ENCODE measurements around the gene ILK. TPM values are rescaled to one million over a fixed set of nuclear protein-coding genes. Genes with fewer than 3 reads are reported as not detected.

The ILK gene
- total and polyA plus RNA-seq, 5 donors from 2014 or later = 62.9 to 141 (median 99.3) TPM

Other genes starting within 250 kb of the ILK start
- 43.7 TPM for gene SMPD1, start 213.3 kb upstream of the ILK start, total RNA-seq
- 10 to 100 TPM; 11.4 to 15.7 (median 13.3) TPM for gene SMPD1, start 213.3 kb upstream of the ILK start, polyA plus RNA-seq
- 95.8 TPM for gene APBB1, start 184.7 kb upstream of the ILK start, total RNA-seq
- 100 to 1,000 TPM in 3 of 4 donors, 10 to 100 TPM in 1; 89.0 to 134 (median 121) TPM for gene APBB1, start 184.7 kb upstream of the ILK start, polyA plus RNA-seq
- 1.5 TPM for gene HPX, start 162.8 kb upstream of the ILK start, total RNA-seq
- not detected for gene HPX, start 162.8 kb upstream of the ILK start, polyA plus RNA-seq
- 16.4 TPM for gene TRIM3, start 129.8 kb upstream of the ILK start, total RNA-seq
- 1 to 10 TPM in 3 of 4 donors, under 1 TPM in 1; 0.91 to 2.7 (median 1.9) TPM for gene TRIM3, start 129.8 kb upstream of the ILK start, polyA plus RNA-seq
- gene ARFIP2, start 122.4 kb upstream of the ILK start, total RNA-seq = 45.4 TPM
- 10 to 100 TPM; 33.0 to 38.3 (median 35.6) TPM for gene ARFIP2, start 122.4 kb upstream of the ILK start, polyA plus RNA-seq
- 49.8 TPM for gene TIMM10B, start 122.3 kb upstream of the ILK start, total RNA-seq
- gene TIMM10B, start 122.3 kb upstream of the ILK start, polyA plus RNA-seq = 10 to 100 TPM; 24.5 to 47.9 (median 33.4) TPM
- gene DNHD1, start 106.5 kb upstream of the ILK start, total RNA-seq = 32.7 TPM
- gene DNHD1, start 106.5 kb upstream of the ILK start, polyA plus RNA-seq = 1 to 10 TPM in 3 of 4 donors, under 1 TPM in 1; 0.65 to 1.6 (median 1.4) TPM
- 21.0 TPM for gene RRP8, start 158 bp upstream of the ILK start, total RNA-seq
- gene RRP8, start 158 bp upstream of the ILK start, polyA plus RNA-seq = 10 to 100 TPM; 22.5 to 30.9 (median 25.7) TPM
- gene TAF10, start 8.4 kb downstream of the ILK start, total RNA-seq = 125 TPM
- 100 to 1,000 TPM; 254 to 386 (median 265) TPM for gene TAF10, start 8.4 kb downstream of the ILK start, polyA plus RNA-seq
- gene TPP1, start 15.6 kb downstream of the ILK start, total RNA-seq = 100 TPM
- gene TPP1, start 15.6 kb downstream of the ILK start, polyA plus RNA-seq = 100 to 1,000 TPM; 135 to 165 (median 137) TPM
- 2.4 TPM for gene DCHS1, start 52.0 kb downstream of the ILK start, total RNA-seq
- 1 to 10 TPM in 2 of 4 donors, under 1 TPM in 2; 0.49 to 1.6 (median 1.0) TPM for gene DCHS1, start 52.0 kb downstream of the ILK start, polyA plus RNA-seq
- gene MRPL17, start 79.6 kb downstream of the ILK start, total RNA-seq = 10.0 TPM
- gene MRPL17, start 79.6 kb downstream of the ILK start, polyA plus RNA-seq = 10 to 100 TPM; 18.5 to 35.5 (median 25.1) TPM
- gene OR2AG2, start 168.2 kb downstream of the ILK start, total RNA-seq = not detected
- not detected for gene OR2AG2, start 168.2 kb downstream of the ILK start, polyA plus RNA-seq
- gene OR2AG1, start 179.2 kb downstream of the ILK start, total RNA-seq = not detected
- not detected for gene OR2AG1, start 179.2 kb downstream of the ILK start, polyA plus RNA-seq
- gene OR6A2, start 195.9 kb downstream of the ILK start, total RNA-seq = not detected
- not detected for gene OR6A2, start 195.9 kb downstream of the ILK start, polyA plus RNA-seq
- gene OR10A5, start 241.9 kb downstream of the ILK start, total RNA-seq = not detected
- gene OR10A5, start 241.9 kb downstream of the ILK start, polyA plus RNA-seq = not detected